ENCODE data around the gene PPM1F. TPM values are rescaled to one million over a fixed set of nuclear protein-coding genes. Genes with fewer than 3 reads are reported as not detected.

PPM1F gene
- total RNA-seq, 1 experiment from 2014 or later = 19.0 TPM

- TF ChIP-seq, protein P1, sequence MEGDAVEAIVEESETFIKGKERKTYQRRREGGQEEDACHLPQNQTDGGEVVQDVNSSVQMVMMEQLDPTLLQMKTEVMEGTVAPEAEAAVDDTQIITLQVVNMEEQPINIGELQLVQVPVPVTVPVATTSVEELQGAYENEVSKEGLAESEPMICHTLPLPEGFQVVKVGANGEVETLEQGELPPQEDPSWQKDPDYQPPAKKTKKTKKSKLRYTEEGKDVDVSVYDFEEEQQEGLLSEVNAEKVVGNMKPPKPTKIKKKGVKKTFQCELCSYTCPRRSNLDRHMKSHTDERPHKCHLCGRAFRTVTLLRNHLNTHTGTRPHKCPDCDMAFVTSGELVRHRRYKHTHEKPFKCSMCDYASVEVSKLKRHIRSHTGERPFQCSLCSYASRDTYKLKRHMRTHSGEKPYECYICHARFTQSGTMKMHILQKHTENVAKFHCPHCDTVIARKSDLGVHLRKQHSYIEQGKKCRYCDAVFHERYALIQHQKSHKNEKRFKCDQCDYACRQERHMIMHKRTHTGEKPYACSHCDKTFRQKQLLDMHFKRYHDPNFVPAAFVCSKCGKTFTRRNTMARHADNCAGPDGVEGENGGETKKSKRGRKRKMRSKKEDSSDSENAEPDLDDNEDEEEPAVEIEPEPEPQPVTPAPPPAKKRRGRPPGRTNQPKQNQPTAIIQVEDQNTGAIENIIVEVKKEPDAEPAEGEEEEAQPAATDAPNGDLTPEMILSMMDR (IDR thresholded peaks at IDR 0.05; ENCODE audit: unreplicated experiment) = peak; percentile 9
- no TSS peak for BruUV-seq (replicated peaks)
- no peaks in the 10 kb centered on the region for H3K4me1 Mint-ChIP-seq (ENCODE audit: low read depth, unreplicated experiment)
- no peak overlapping the region for H3K27ac Mint-ChIP-seq (ENCODE audit: unreplicated experiment)
- H3K9me3 Mint-ChIP-seq (ENCODE audit: low read depth, unreplicated experiment) = no peaks in the 10 kb centered on the region
- DNase-seq = no peak
- H3K36me3 Mint-ChIP-seq (ENCODE audit: insufficient read depth, unreplicated experiment) = peaks cover 16% of the 10 kb centered on the region
- intact Hi-C loops (cut with micrococcal nuclease; ENCODE audit: unreplicated experiment) = no loop called here
- no peak overlapping the region for H3K4me3 Mint-ChIP-seq (ENCODE audit: low read depth, unreplicated experiment)
- CTCF ChIA-PET = no interaction called here
- peaks cover 32% of the 10 kb centered on the region for H3K27me3 Mint-ChIP-seq (ENCODE audit: unreplicated experiment)
Observed at GRCh38 chr22:21985214-21985613, 32.6 kb upstream of the PPM1F start.

GRCh38 chr22:21984793-21985192 is 32.1 kb upstream of the PPM1F start:
- Mint-ChIP-seq H3K4me1 (ENCODE audit: low read depth, unreplicated experiment) (no peaks in the 10 kb centered on the region), H3K27ac (ENCODE audit: unreplicated experiment) (no peak overlapping the region), H3K27me3 (ENCODE audit: unreplicated experiment) (peaks cover 28% of the 10 kb centered on the region), H3K9me3 (ENCODE audit: low read depth, unreplicated experiment) (no peaks in the 10 kb centered on the region), H3K36me3 (ENCODE audit: insufficient read depth, unreplicated experiment) (peaks cover 16% of the 10 kb centered on the region), H3K4me3 (ENCODE audit: low read depth, unreplicated experiment) (no peak overlapping the region)
- no TSS peak for BruUV-seq (replicated peaks)
- TF ChIP-seq, protein P1 (IDR thresholded peaks at IDR 0.05; ENCODE audit: unreplicated experiment) = peak; percentile 17
- intact Hi-C loops (cut with micrococcal nuclease; ENCODE audit: unreplicated experiment) = no loop called here
- DNase-seq = no peak
- CTCF ChIA-PET = no interaction called here

GRCh38 chr22:21982338-21982965 is 29.8 kb upstream of the PPM1F start, which contains the start of gene TOP3B:
TSS of gene TOP3B (minus strand) at chr22:21982787. CDS start at chr22:21975709, 7,078 bp downstream.
- Mint-ChIP-seq H3K4me3 (ENCODE audit: low read depth, unreplicated experiment) (peak within 1 kb of the TSS; percentile 92), H3K36me3 (ENCODE audit: insufficient read depth, unreplicated experiment) (peaks cover 26% of the 10 kb centered on the region), H3K27ac (ENCODE audit: unreplicated experiment) (peak within 1 kb of the TSS; percentile 58), H3K27me3 (ENCODE audit: unreplicated experiment) (peaks cover 4% of the 10 kb centered on the region), H3K9me3 (ENCODE audit: low read depth, unreplicated experiment) (no peaks in the 10 kb centered on the region), H3K4me1 (ENCODE audit: low read depth, unreplicated experiment) (no peaks in the 10 kb centered on the region)
- TF ChIP-seq, protein P1 (IDR thresholded peaks at IDR 0.05; ENCODE audit: unreplicated experiment) = no peak
- CTCF ChIA-PET = interaction anchor here (0.6 to 1.7 kb wide), 3 partner anchors 10 to 258 kb away, joined by 3 to 6 read pairs (median 3); no protein-coding TSS in a partner anchor
- TSS peak; percentile 84 for BruUV-seq (replicated peaks)
- peak; percentile 87 for DNase-seq
- intact Hi-C loops (cut with micrococcal nuclease; ENCODE audit: unreplicated experiment) = no loop called here

DNA sequence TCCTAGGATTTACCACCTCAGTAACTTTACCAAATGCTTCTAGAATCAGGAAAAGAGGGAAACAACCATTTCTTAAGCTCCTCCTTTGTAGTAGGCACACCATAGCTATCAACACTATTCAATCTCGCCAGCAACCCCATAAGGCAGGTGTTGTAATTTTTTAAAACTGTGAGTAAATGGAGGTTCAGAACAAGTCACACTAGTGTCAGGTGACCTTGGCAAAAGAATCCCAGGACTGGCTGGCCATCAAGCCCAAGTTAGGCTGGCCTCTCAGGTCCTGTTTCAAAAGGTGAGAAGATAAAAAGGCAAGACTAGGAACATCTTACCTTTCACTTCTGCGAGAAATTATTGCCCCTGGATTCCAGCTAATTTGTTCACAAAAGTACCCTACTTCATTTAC is 29.2 kb upstream of the PPM1F start:
- peaks cover 26% of the 10 kb centered on the region for H3K36me3 Mint-ChIP-seq (ENCODE audit: insufficient read depth, unreplicated experiment)
- no peak for DNase-seq

More for the DNA sequence above, 29.2 kb upstream of the PPM1F start:
- Mint-ChIP-seq H3K9me3 (ENCODE audit: low read depth, unreplicated experiment) (no peaks in the 10 kb centered on the region), H3K4me1 (ENCODE audit: low read depth, unreplicated experiment) (no peaks in the 10 kb centered on the region), H3K27ac (ENCODE audit: unreplicated experiment) (no peak overlapping the region), H3K4me3 (ENCODE audit: low read depth, unreplicated experiment) (peak overlapping the region; percentile 92), H3K27me3 (ENCODE audit: unreplicated experiment) (no peaks in the 10 kb centered on the region)
- intact Hi-C loops (cut with micrococcal nuclease; ENCODE audit: unreplicated experiment) = no loop called here
- no TSS peak for BruUV-seq (replicated peaks)
- TF ChIP-seq, protein P1 (IDR thresholded peaks at IDR 0.05; ENCODE audit: unreplicated experiment) = no peak
- CTCF ChIA-PET = interaction anchor here (0.6 to 1.7 kb wide), 3 partner anchors 9 to 257 kb away, joined by 3 to 6 read pairs (median 3); no protein-coding TSS in a partner anchor

Measured in Calu3 (cell line).